H9 (cell line): ENCODE data around the gene DLST. TPM values are rescaled to one million over a fixed set of nuclear protein-coding genes. Genes with fewer than 3 reads are reported as not detected.

ENCODE experiments used
- DNase-seq: peaks from one replicate; pipeline ENCODE4 v3.0.0-alpha.2; 2017
- H2AFZ ChIP-seq: one replicate; pipeline ENCODE4 v1.6.1; 2013; ENCODE audit warnings: mild to moderate bottlenecking, low read length, control low read depth, moderate library complexity
- H2AK5ac ChIP-seq: 2 replicates; pipeline ENCODE4 v1.6.1; 2013; ENCODE audit warnings: low read length, control low read depth, mixed read lengths; ENCODE audit not compliant: insufficient read length
- H2BK120ac ChIP-seq: one replicate; pipeline ENCODE4 v1.6.1; 2013; ENCODE audit warnings: low read depth, mild to moderate bottlenecking, low read length, control low read depth, inconsistent platforms; ENCODE audit not compliant: poor library complexity, severe bottlenecking
- H2BK12ac ChIP-seq: 2 replicates; pipeline ENCODE4 v1.6.1; 2013; ENCODE audit warnings: low read length, control low read depth, mixed read lengths, low read depth; ENCODE audit not compliant: insufficient read length
- H2BK15ac ChIP-seq: 2 replicates; pipeline ENCODE4 v1.6.1; 2013; ENCODE audit warnings: low read depth, low read length, control low read depth
- H2BK20ac ChIP-seq: one replicate; pipeline ENCODE4 v1.6.1; 2013; ENCODE audit warnings: low read depth, mild to moderate bottlenecking, low read length, control low read depth, inconsistent platforms; ENCODE audit not compliant: poor library complexity, severe bottlenecking
- H2BK5ac ChIP-seq: 2 replicates; pipeline ENCODE4 v1.6.1; 2013; ENCODE audit warnings: low read length, control low read depth, mixed read lengths; ENCODE audit not compliant: insufficient read length
- H3K14ac ChIP-seq: 2 replicates; pipeline ENCODE4 v1.6.1; 2013; ENCODE audit warnings: low read length, control low read depth; ENCODE audit not compliant: insufficient read depth
- H3K18ac ChIP-seq: 2 replicates; pipeline ENCODE4 v1.6.1; 2013; ENCODE audit warnings: low read depth, mild to moderate bottlenecking, mixed read lengths, low read length, control low read depth; ENCODE audit not compliant: insufficient read length
- H3K23ac ChIP-seq: 2 replicates; pipeline ENCODE4 v1.6.1; 2013; ENCODE audit warnings: low read length, control low read depth, mixed read lengths, low read depth; ENCODE audit not compliant: insufficient read length
- H3K23me2 ChIP-seq: 2 replicates; pipeline ENCODE4 v1.6.1; 2013; ENCODE audit warnings: low read depth, mild to moderate bottlenecking, mixed read lengths, low read length, control low read depth; ENCODE audit not compliant: insufficient read length, poor library complexity, severe bottlenecking
- H3K27ac ChIP-seq: 2 replicates; pipeline ENCODE4 v1.5.1; 2013; ENCODE audit warnings: low read length, control low read depth, mixed read lengths, low read depth; ENCODE audit not compliant: insufficient read length
- H3K27me3 ChIP-seq: 2 replicates; pipeline ENCODE4 v1.6.1; 2013; ENCODE audit warnings: low read length, control low read depth, inconsistent platforms; ENCODE audit not compliant: insufficient read depth
- H3K4ac ChIP-seq: 2 replicates; pipeline ENCODE4 v1.6.1; 2013; ENCODE audit warnings: low read depth, mild to moderate bottlenecking, control low read depth, inconsistent platforms, low read length, moderate library complexity
- H3K4me1 ChIP-seq: 2 replicates; pipeline ENCODE4 v1.6.1; 2013; ENCODE audit warnings: low read length, control low read depth, inconsistent platforms; ENCODE audit not compliant: insufficient read depth
- H3K4me2 ChIP-seq: 2 replicates; pipeline ENCODE4 v1.6.1; 2013; ENCODE audit warnings: low read length, control low read depth, mixed read lengths; ENCODE audit not compliant: insufficient read length, insufficient read depth
- H3K56ac ChIP-seq: 2 replicates; pipeline ENCODE4 v1.6.1; 2013; ENCODE audit warnings: low read depth, mild to moderate bottlenecking, mixed read lengths, low read length, control low read depth; ENCODE audit not compliant: insufficient read length
- H3K79me1 ChIP-seq: 2 replicates; pipeline ENCODE4 v1.6.1; 2013; ENCODE audit warnings: low read depth, mild to moderate bottlenecking, moderate library complexity, low read length, control low read depth, inconsistent platforms; ENCODE audit not compliant: insufficient read depth, poor library complexity, severe bottlenecking
- H3K79me2 ChIP-seq: 2 replicates; pipeline ENCODE4 v1.6.1; 2013; ENCODE audit warnings: low read length, control low read depth, inconsistent platforms; ENCODE audit not compliant: insufficient read depth
- H3K9ac ChIP-seq: 2 replicates; pipeline ENCODE4 v1.6.1; 2013; ENCODE audit warnings: low read length, control low read depth, mixed read lengths; ENCODE audit not compliant: insufficient read length; ENCODE audit errors: extremely low read depth
- H3K9me3 ChIP-seq: one replicate; pipeline ENCODE4 v1.6.1; 2013; ENCODE audit warnings: low read depth, low read length, inconsistent platforms; ENCODE audit not compliant: control insufficient read depth
- H3T11ph ChIP-seq: one replicate; pipeline ENCODE4 v1.6.1; 2013; ENCODE audit warnings: mild to moderate bottlenecking, low read length, control low read depth, inconsistent platforms
- H4K20me1 ChIP-seq: one replicate; pipeline ENCODE4 v1.6.1; 2013; ENCODE audit not compliant: control insufficient read depth, insufficient read length, insufficient read depth
- H4K5ac ChIP-seq: 2 replicates; pipeline ENCODE4 v1.6.1; 2013; ENCODE audit warnings: low read depth, mild to moderate bottlenecking, mixed read lengths, low read length, control low read depth; ENCODE audit not compliant: insufficient read length
- H4K8ac ChIP-seq: replicated peaks from 2 replicates; pipeline ENCODE4 v1.6.1; 2013; ENCODE audit warnings: low read length, control low read depth, mixed read lengths, low read depth; ENCODE audit not compliant: insufficient read length
- H4K91ac ChIP-seq: 2 replicates; pipeline ENCODE4 v1.6.1; 2013; ENCODE audit warnings: low read depth, mild to moderate bottlenecking, moderate library complexity, mixed read lengths, low read length, control low read depth; ENCODE audit not compliant: insufficient read length
- H3K27ac Mint-ChIP-seq, 3 experiments: 2 replicates in 2 of 3; 3 replicates in 1 of 3; pipeline ENCODE4 v1.8.0; 2020 to 2021; ENCODE audit warnings: mixed read lengths in 3 of 3, mild to moderate bottlenecking in 1 of 3, moderate library complexity in 1 of 3
- H3K27me3 Mint-ChIP-seq: 2 replicates; pipeline ENCODE4 v1.8.0; 2021; ENCODE audit warnings: low read depth, mild to moderate bottlenecking, moderate library complexity, mixed read lengths
- H3K36me3 Mint-ChIP-seq, 3 experiments: 2 replicates in 2 of 3; 3 replicates in 1 of 3; pipeline ENCODE4 v1.8.0; 2020 to 2021; ENCODE audit warnings: low read depth in 3 of 3, mixed read lengths in 3 of 3; ENCODE audit not compliant: insufficient read depth in 1 of 3
- H3K4me1 Mint-ChIP-seq, 2 experiments: 2 replicates each; pipeline ENCODE4 v1.8.0; 2020; ENCODE audit warnings: mixed read lengths in 2 of 2
- H3K4me3 Mint-ChIP-seq, 2 experiments: 2 replicates in 1 of 2; 3 replicates in 1 of 2; pipeline ENCODE4 v1.8.0; 2020 to 2021; ENCODE audit warnings: mild to moderate bottlenecking in 2 of 2, mixed read lengths in 2 of 2, moderate library complexity in 1 of 2
- H3K9me3 Mint-ChIP-seq, 2 experiments: 2 replicates in 1 of 2; 3 replicates in 1 of 2; pipeline ENCODE4 v1.8.0; 2020; ENCODE audit warnings: mild to moderate bottlenecking in 2 of 2, mixed read lengths in 2 of 2, moderate library complexity in 1 of 2
- CTCF ChIP-seq: fragments of 200-600 bp; sonication (generic); conservative IDR thresholded peaks from 3 replicates; pipeline ENCODE4 v1.8.0; 2021; ENCODE audit warnings: antibody characterized with exemption, mild to moderate bottlenecking
- WGBS: extraction: QIAGEN DNeasy Blood & Tissue Kit; methylation state at CpG from one replicate; pipeline ENCODE4 v1.1.7; 2013; ENCODE audit warnings: missing lambda C conversion rate, low lambda C conversion rate, mixed read lengths; ENCODE audit not compliant: insufficient read length; ENCODE audit errors: extremely low coverage; 5-methylcytosine and 5-hydroxymethylcytosine counted together
- total RNA-seq: library from RNA; stranded (reverse); gene quantifications from 2 replicates; pipeline ENCODE4 v1.2.1, GENCODE V29; 2021

DLST gene
- total RNA-seq, 1 experiment from 2014 or later, result 116 TPM

DNA sequence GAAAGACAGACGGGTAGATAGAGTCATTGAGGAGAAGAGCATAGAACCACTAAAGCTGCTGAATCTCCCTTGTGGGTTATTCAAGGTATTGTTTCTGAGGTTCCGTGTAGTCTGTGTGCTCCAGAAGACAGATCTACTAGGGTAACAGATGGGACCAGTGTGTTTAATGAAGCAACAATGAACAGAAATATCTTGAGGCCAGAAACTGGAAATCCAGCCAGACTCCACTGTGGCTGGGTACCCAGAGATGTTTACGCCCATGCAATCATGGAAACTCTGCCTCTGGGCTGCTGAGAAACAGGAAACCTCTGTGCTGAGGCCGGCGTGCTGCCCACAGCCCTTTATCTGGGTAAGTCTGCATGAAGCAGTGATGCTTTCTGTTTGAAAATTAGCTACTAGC is 14.0 kb upstream of the DLST start:
- no peak for DNase-seq
- H3K14ac ChIP-seq, result no peak overlapping the region
- H3K27ac Mint-ChIP-seq, result no peak overlapping the region

More for the DNA sequence above, 14.0 kb upstream of the DLST start:
- Histone ChIP-seq H3K23me2 (no peaks in the 10 kb centered on the region), H2BK120ac (no peak overlapping the region), H2AK5ac (no peak overlapping the region), H2BK15ac (no peak overlapping the region), H3K9me3 (no peaks in the 10 kb centered on the region), H4K91ac (no peak overlapping the region), H3K18ac (no peak overlapping the region), H2AFZ (no peak overlapping the region), H3K27ac (no peak overlapping the region), H4K5ac (no peak overlapping the region), H3K4me2 (no peak overlapping the region), H4K20me1 (no peaks in the 10 kb centered on the region), H4K8ac (no peak overlapping the region), H2BK5ac (no peak overlapping the region), H2BK12ac (no peak overlapping the region), H3K4me1 (no peaks in the 10 kb centered on the region), H3K56ac (no peak overlapping the region), H2BK20ac (no peak overlapping the region), H3K9ac (no peak overlapping the region), H3K79me1 (no peaks in the 10 kb centered on the region), H3T11ph (no peak overlapping the region), H3K79me2 (no peaks in the 10 kb centered on the region), H3K23ac (no peak overlapping the region), H3K4ac (no peak overlapping the region), H3K27me3 (no peaks in the 10 kb centered on the region)
- H3K4me3 Mint-ChIP-seq, result no peak overlapping the region
- H3K27me3 Mint-ChIP-seq, result peaks cover 3% of the 10 kb centered on the region; the same call in 1 of the 2 replicates
- no CpG with 5 or more reads among the region's 5 CpGs for WGBS
- H3K36me3 Mint-ChIP-seq, result no peaks in the 10 kb centered on the region
- no peaks in the 10 kb centered on the region for H3K9me3 Mint-ChIP-seq
- H3K4me1 Mint-ChIP-seq, result 0 out of 4 replicates have a peak, but pooled peaks cover 0 to 2% of the 10 kb centered on the region in 2 experiments
- TF ChIP-seq CTCF, result no peak
